Progenitor cell of endocrine pancreas (in vitro differentiated cells): Measurements from ENCODE around the gene KIF9. TPM values are rescaled to one million over a fixed set of nuclear protein-coding genes. Genes with fewer than 3 reads are reported as not detected.
"Not testable (repeated sequence)": the region's sequence is repeated elsewhere in the genome, so short reads cannot be mapped to it uniquely, and the experiment has no call there.

Experiments
- DNase-seq: peaks from one replicate; pipeline ENCODE4 v3.0.0; 2021; ENCODE audit warnings: low spot score; ENCODE audit not compliant: unreplicated experiment
- H3K27ac Mint-ChIP-seq: 2 replicates; pipeline ENCODE4 v1.8.0; 2021; ENCODE audit warnings: mild to moderate bottlenecking, moderate library complexity, mixed read lengths
- H3K27me3 Mint-ChIP-seq: 2 replicates; pipeline ENCODE4 v1.8.0; 2021; ENCODE audit warnings: mixed read lengths
- H3K36me3 Mint-ChIP-seq: 2 replicates; pipeline ENCODE4 v1.8.0; 2022; ENCODE audit warnings: mixed read lengths; ENCODE audit not compliant: insufficient read depth
- H3K4me1 Mint-ChIP-seq: 2 replicates; pipeline ENCODE4 v1.8.0; 2021; ENCODE audit warnings: low read depth, mixed read lengths
- H3K4me3 Mint-ChIP-seq: 2 replicates; pipeline ENCODE4 v1.8.0; 2021; ENCODE audit warnings: low read depth, mild to moderate bottlenecking, moderate library complexity, mixed read lengths
- H3K9me3 Mint-ChIP-seq: 2 replicates; pipeline ENCODE4 v1.8.0; 2021; ENCODE audit warnings: low read depth, mixed read lengths
- CTCF ChIP-seq: fragments of 200-600 bp; sonication (generic); IDR thresholded peaks from one replicate; pipeline ENCODE4 v1.5.0; 2021; ENCODE audit warnings: antibody characterized with exemption, mild to moderate bottlenecking; ENCODE audit not compliant: unreplicated experiment
- total RNA-seq: library from RNA; stranded (reverse); gene quantifications from 2 replicates; pipeline ENCODE4 v1.2.1, GENCODE V29; 2021

The KIF9 gene
- total RNA-seq, 1 donor from 2014 or later: 14.2 TPM

GRCh38 chr3:47259114-47259513 is 23.5 kb downstream of the KIF9 start:
- no peak for DNase-seq
- peak overlapping the region; percentile 71 for H3K27ac Mint-ChIP-seq

GRCh38 chr3:47256331-47256730 is 26.3 kb downstream of the KIF9 start:
- H3K36me3 Mint-ChIP-seq, H3K27me3 Mint-ChIP-seq, DNase-seq, H3K4me3 Mint-ChIP-seq, H3K4me1 Mint-ChIP-seq, H3K9me3 Mint-ChIP-seq, H3K27ac Mint-ChIP-seq: not testable (repeated sequence)

More at GRCh38 chr3:47259114-47259513, 23.5 kb downstream of the KIF9 start:
- no peak overlapping the region for H3K4me3 Mint-ChIP-seq
- H3K27me3 Mint-ChIP-seq: no peaks in the 10 kb centered on the region
- peaks cover 7% of the 10 kb centered on the region for H3K4me1 Mint-ChIP-seq
- H3K9me3 Mint-ChIP-seq: no peaks in the 10 kb centered on the region
- no peak for TF ChIP-seq CTCF
- no peaks in the 10 kb centered on the region for H3K36me3 Mint-ChIP-seq

GRCh38 chr3:47251689-47252088 is 30.9 kb downstream of the KIF9 start:
- Mint-ChIP-seq H3K27ac (no peak overlapping the region), H3K4me1 (no peaks in the 10 kb centered on the region), H3K4me3 (no peak overlapping the region), H3K9me3 (no peaks in the 10 kb centered on the region), H3K36me3 (no peaks in the 10 kb centered on the region), H3K27me3 (no peaks in the 10 kb centered on the region)
- no peak for DNase-seq
- TF ChIP-seq CTCF: no peak

- H3K27me3 Mint-ChIP-seq, DNase-seq, H3K4me3 Mint-ChIP-seq, H3K27ac Mint-ChIP-seq, H3K36me3 Mint-ChIP-seq, H3K9me3 Mint-ChIP-seq, H3K4me1 Mint-ChIP-seq: not testable (repeated sequence)
Observed at GRCh38 chr3:47251085-47251484, 31.5 kb downstream of the KIF9 start.

- H3K9me3 Mint-ChIP-seq: no peaks in the 10 kb centered on the region
- no peak overlapping the region for H3K27ac Mint-ChIP-seq
- H3K4me1 Mint-ChIP-seq: no peaks in the 10 kb centered on the region
- H3K27me3 Mint-ChIP-seq: no peaks in the 10 kb centered on the region
- peak; percentile 53 for TF ChIP-seq CTCF
- no peaks in the 10 kb centered on the region for H3K36me3 Mint-ChIP-seq
- DNase-seq: no peak
- H3K4me3 Mint-ChIP-seq: no peak overlapping the region
Observed at GRCh38 chr3:47250309-47251060, 32.1 kb downstream of the KIF9 start.

- H3K27me3 Mint-ChIP-seq: no peaks in the 10 kb centered on the region
- no peaks in the 10 kb centered on the region for H3K4me1 Mint-ChIP-seq
- TF ChIP-seq CTCF: no peak
- no peaks in the 10 kb centered on the region for H3K9me3 Mint-ChIP-seq
- no peaks in the 10 kb centered on the region for H3K36me3 Mint-ChIP-seq
- no peak for DNase-seq
- no peak overlapping the region for H3K4me3 Mint-ChIP-seq
- no peak overlapping the region for H3K27ac Mint-ChIP-seq
Observed at GRCh38 chr3:47247131-47248064, 35.2 kb downstream of the KIF9 start.
